GM23248 (cell line): ENCODE results near the gene ZXDA. TPM values are rescaled to one million over a fixed set of nuclear protein-coding genes. Genes with fewer than 3 reads are reported as not detected.

Experiments used
- DNase-seq: peaks from one replicate; pipeline ENCODE4 v3.0.0-alpha.2; 2015
- H2AFZ ChIP-seq: fragments of 200-600 bp; sonication (generic); 2 replicates; pipeline ENCODE4 v1.6.1; 2016; ENCODE audit warnings: antibody characterized with exemption
- H3F3A ChIP-seq: fragments of 200-600 bp; sonication (generic); 2 replicates; pipeline ENCODE4 v1.6.1; 2016; ENCODE audit warnings: mild to moderate bottlenecking, antibody characterized with exemption, mixed run types; ENCODE audit not compliant: insufficient read depth
- H3K27ac ChIP-seq: fragments of 200-600 bp; sonication (generic); 2 replicates; pipeline ENCODE4 v1.5.1; 2016; ENCODE audit warnings: mild to moderate bottlenecking
- H3K27me3 ChIP-seq: fragments of 200-600 bp; sonication (generic); replicated peaks from 2 replicates; pipeline ENCODE4 v1.6.1; 2016; ENCODE audit warnings: mild to moderate bottlenecking; ENCODE audit not compliant: insufficient read depth
- H3K36me3 ChIP-seq: fragments of 200-600 bp; sonication (generic); 2 replicates; pipeline ENCODE4 v1.6.1; 2016; ENCODE audit warnings: low read depth, mild to moderate bottlenecking
- H3K4me1 ChIP-seq: fragments of 200-600 bp; sonication (generic); 2 replicates; pipeline ENCODE4 v1.6.1; 2016; ENCODE audit warnings: mild to moderate bottlenecking; ENCODE audit not compliant: insufficient read depth
- H3K4me2 ChIP-seq: fragments of 200-600 bp; sonication (generic); one replicate; pipeline ENCODE4 v1.6.1; 2016; ENCODE audit warnings: mild to moderate bottlenecking; ENCODE audit not compliant: unreplicated experiment
- H3K4me3 ChIP-seq: fragments of 200-600 bp; sonication (generic); 2 replicates; pipeline ENCODE4 v1.5.1; 2016; ENCODE audit warnings: mild to moderate bottlenecking
- H3K79me2 ChIP-seq: fragments of 200-600 bp; sonication (generic); 2 replicates; pipeline ENCODE4 v1.6.1; 2016; ENCODE audit warnings: mild to moderate bottlenecking; ENCODE audit not compliant: insufficient read depth
- H3K9ac ChIP-seq: fragments of 200-600 bp; sonication (generic); 2 replicates; pipeline ENCODE4 v1.6.1; 2016; ENCODE audit warnings: mild to moderate bottlenecking
- H3K9me2 ChIP-seq: fragments of 200-600 bp; sonication (generic); 2 replicates; pipeline ENCODE4 v1.6.1; 2016; ENCODE audit warnings: mixed run types, mild to moderate bottlenecking, moderate library complexity; ENCODE audit not compliant: insufficient read depth
- H3K9me3 ChIP-seq: fragments of 200-600 bp; sonication (generic); one replicate; pipeline ENCODE4 v1.6.1; 2017; ENCODE audit warnings: low read depth
- H4K20me1 ChIP-seq: fragments of 200-600 bp; sonication (generic); 2 replicates; pipeline ENCODE4 v1.6.0; 2016; ENCODE audit not compliant: insufficient read depth
- EZH2 ChIP-seq: fragments of 200-600 bp; sonication (generic); IDR thresholded peaks from 2 replicates; pipeline ENCODE4 v1.6.1; 2018; ENCODE audit warnings: antibody characterized with exemption, mild to moderate bottlenecking; ENCODE audit not compliant: insufficient read depth, poor library complexity, severe bottlenecking
- EZH2phosphoT487 ChIP-seq: fragments of 200-600 bp; sonication (generic); IDR thresholded peaks from 2 replicates; pipeline ENCODE4 v1.6.1; 2018; ENCODE audit warnings: antibody characterized with exemption, moderate library complexity, mild to moderate bottlenecking, low read depth; ENCODE audit not compliant: insufficient read depth
- whole genome bisulfite sequencing, 2 experiments: methylation state at CpG; one replicate each; pipeline ENCODE4 v1.1.6; 2015 to 2017; ENCODE audit warnings: low lambda C conversion rate in 2 of 2, low coverage in 1 of 2; ENCODE audit errors: missing lambda C conversion rate in 2 of 2; 5-methylcytosine and 5-hydroxymethylcytosine counted together
- in situ Hi-C: fragments of 300-500 bp; cut with MboI; formaldehyde crosslinking; loops from 2 replicates; pipeline ENCODE4 v1.15.0; 2020
- polyA plus RNA-seq: library from polyadenylated mRNA; unstranded; fragments of >200 nt; fragmentation: Nextera tagmentation; extraction: Ambion mirVana; gene quantifications from 2 replicates; pipeline ENCODE4 v1.2.1, GENCODE V29; 2016
- total RNA-seq: library from RNA; depleted of rRNA; stranded (reverse); fragments of >200 nt; shearing (Covaris generic); gene quantifications from 2 replicates; pipeline ENCODE4 v1.2.3, GENCODE V29; 2014; rRNA removed

The ZXDA gene
- total and polyA plus RNA-seq, 2 experiments from 2014 or later, result 0.61 to 3.7 TPM

GRCh38 chrX:57900975-57901374 is 9.3 kb downstream of the ZXDA start:
- Histone ChIP-seq H3K4me2 (peak overlapping the region; percentile 68), H3K4me3 (peak overlapping the region; percentile 40; the same call in 1 of the 2 replicates), H3K4me1 (peaks cover 39% of the 10 kb centered on the region), H3F3A (peaks cover 18% of the 10 kb centered on the region; the same call in 1 of the 2 replicates), H3K79me2 (peaks cover 17% of the 10 kb centered on the region), H3K9ac (0 out of 2 replicates have a peak overlapping the region, but pooled peaks have one; percentile 17), H3K36me3 (no peaks in the 10 kb centered on the region), H4K20me1 (no peaks in the 10 kb centered on the region), H2AFZ (0 out of 2 replicates have a peak overlapping the region, but pooled peaks have one; percentile 13), H3K27me3 (no peaks in the 10 kb centered on the region), H3K27ac (peak overlapping the region; percentile 49), H3K9me2 (no peaks in the 10 kb centered on the region), H3K9me3 (no peaks in the 10 kb centered on the region)
- in situ Hi-C loops, result loop anchor here (25.0 kb wide), 1 partner anchor 314 kb away; the partner anchor contains the start of gene ZXDB
- peak; percentile 69 for DNase-seq
- TF ChIP-seq EZH2 (no peak), EZH2phosphoT487 (no peak)
- WGBS, 2 experiments, result 2 to 5% methylated on average over 4 of the region's 4 CpGs

GRCh38 chrX:57899906-57900305 is 10.4 kb downstream of the ZXDA start:
- TF ChIP-seq EZH2, result no peak
- no peak for TF ChIP-seq EZH2phosphoT487
- in situ Hi-C loops, result loop anchor here (25.0 kb wide), 1 partner anchor 313 kb away; the partner anchor contains the start of gene ZXDB
- DNase-seq, result no peak

GRCh38 chrX:57899064-57899463 is 11.2 kb downstream of the ZXDA start:
- H3K27ac ChIP-seq, result no peak overlapping the region
- H3K4me2 ChIP-seq, result no peak overlapping the region
- TF ChIP-seq EZH2, result no peak
- H3K27me3 ChIP-seq, result no peaks in the 10 kb centered on the region
- in situ Hi-C loops, result no loop called here
- DNase-seq, result peak; percentile 9
- no peaks in the 10 kb centered on the region for H3K9me3 ChIP-seq
- H3K4me3 ChIP-seq, result no peak overlapping the region
- peaks cover 2% of the 10 kb centered on the region; the same call in 1 of the 2 replicates for H3K79me2 ChIP-seq
- peaks cover 11% of the 10 kb centered on the region; the same call in 1 of the 2 replicates for H3F3A ChIP-seq
- no peak overlapping the region for H2AFZ ChIP-seq
- no peaks in the 10 kb centered on the region for H4K20me1 ChIP-seq
- 70 to 80% methylated on average over 1 of the region's 1 CpG for WGBS, 2 experiments
- H3K9me2 ChIP-seq, result no peaks in the 10 kb centered on the region
- H3K36me3 ChIP-seq, result no peaks in the 10 kb centered on the region
- peaks cover 33% of the 10 kb centered on the region for H3K4me1 ChIP-seq
- H3K9ac ChIP-seq, result no peak overlapping the region

More at GRCh38 chrX:57899906-57900305, 10.4 kb downstream of the ZXDA start:
- no peaks in the 10 kb centered on the region for H3K9me2 ChIP-seq
- no peaks in the 10 kb centered on the region for H4K20me1 ChIP-seq
- peaks cover 11% of the 10 kb centered on the region; the same call in 1 of the 2 replicates for H3F3A ChIP-seq
- no peak overlapping the region for H2AFZ ChIP-seq
- peaks cover 33% of the 10 kb centered on the region for H3K4me1 ChIP-seq
- no peak overlapping the region for H3K9ac ChIP-seq
- no peaks in the 10 kb centered on the region for H3K36me3 ChIP-seq
- no peak overlapping the region for H3K4me3 ChIP-seq
- H3K27me3 ChIP-seq, result no peaks in the 10 kb centered on the region
- no peak overlapping the region for H3K27ac ChIP-seq
- H3K4me2 ChIP-seq, result no peak overlapping the region
- no peaks in the 10 kb centered on the region for H3K9me3 ChIP-seq
- H3K79me2 ChIP-seq, result peaks cover 8% of the 10 kb centered on the region; the same call in 1 of the 2 replicates

GRCh38 chrX:57871463-57871862 is 38.8 kb downstream of the ZXDA start:
- Histone ChIP-seq H3K79me2 (no peaks in the 10 kb centered on the region), H3K4me2 (no peak overlapping the region), H3K27me3 (no peaks in the 10 kb centered on the region), H3K4me3 (no peak overlapping the region), H3K9me2 (no peaks in the 10 kb centered on the region), H3K27ac (no peak overlapping the region), H3K9ac (no peak overlapping the region), H3F3A (no peaks in the 10 kb centered on the region), H3K36me3 (no peaks in the 10 kb centered on the region), H3K9me3 (no peaks in the 10 kb centered on the region), H2AFZ (no peak overlapping the region), H4K20me1 (no peaks in the 10 kb centered on the region), H3K4me1 (no peaks in the 10 kb centered on the region)
- no peak for DNase-seq
- WGBS, 2 experiments, result 12 to 27% methylated on average over 3 of the region's 6 CpGs
- TF ChIP-seq EZH2, result no peak
- TF ChIP-seq EZH2phosphoT487, result no peak
- in situ Hi-C loops, result no loop called here

Other genes with a start within 250 kb of the ZXDA start
- not detected in 2 replicates for gene NLRP2B, start 230.2 kb downstream of the ZXDA start, total RNA-seq
- gene NLRP2B, start 230.2 kb downstream of the ZXDA start, polyA plus RNA-seq, result not detected in 2 replicates